ENCODE measurements around the gene SH3BP5L. TPM values are rescaled to one million over a fixed set of nuclear protein-coding genes. Genes with fewer than 3 reads are reported as not detected.

SH3BP5L gene
- total and polyA plus RNA-seq, 2 of the 8 experiments (the other 6 are each of a cell fraction or from before 2014, with no cell fraction given), result 20.2 to 28.4 TPM

GRCh38 chr1:248782416-248783141 is 43.1 kb downstream of the SH3BP5L start (continued):
- TF ChIP-seq CHD7 (IDR thresholded peaks at IDR 0.05; ENCODE audit: insufficient replicate concordance, low read length) (no peak), CBX8 (IDR thresholded peaks at IDR 0.05; ENCODE audit: borderline replicate concordance, low read depth, low read length) (no peak), RXRA (IDR thresholded peaks at IDR 0.05; ENCODE audit: insufficient read depth, low read depth, low read length) (no peak), POLR2A (IDR thresholded peaks at IDR 0.05; ENCODE audit: control extremely low read depth in 1 of 2, low read depth in 2 of 2, low read length in 2 of 2) (no peak), SIX5 (IDR thresholded peaks at IDR 0.05; ENCODE audit: low read depth, low read length) (no peak), ASH2L (IDR thresholded peaks at IDR 0.05; ENCODE audit: low read length) (no peak), SUZ12 (IDR thresholded peaks at IDR 0.05; ENCODE audit: low read length) (no peak), EZH2 (IDR thresholded peaks at IDR 0.05; ENCODE audit: low read depth, low read length, severe bottlenecking) (no peak)

Measured in H1 (cell line).